ENCODE data around the gene ZBTB43. TPM values are rescaled to one million over a fixed set of nuclear protein-coding genes. Genes with fewer than 3 reads are reported as not detected.

Gene ZBTB43
- total RNA-seq, 6 donors from 2014 or later: 16.0 to 26.8 (median 19.4) TPM

DNA sequence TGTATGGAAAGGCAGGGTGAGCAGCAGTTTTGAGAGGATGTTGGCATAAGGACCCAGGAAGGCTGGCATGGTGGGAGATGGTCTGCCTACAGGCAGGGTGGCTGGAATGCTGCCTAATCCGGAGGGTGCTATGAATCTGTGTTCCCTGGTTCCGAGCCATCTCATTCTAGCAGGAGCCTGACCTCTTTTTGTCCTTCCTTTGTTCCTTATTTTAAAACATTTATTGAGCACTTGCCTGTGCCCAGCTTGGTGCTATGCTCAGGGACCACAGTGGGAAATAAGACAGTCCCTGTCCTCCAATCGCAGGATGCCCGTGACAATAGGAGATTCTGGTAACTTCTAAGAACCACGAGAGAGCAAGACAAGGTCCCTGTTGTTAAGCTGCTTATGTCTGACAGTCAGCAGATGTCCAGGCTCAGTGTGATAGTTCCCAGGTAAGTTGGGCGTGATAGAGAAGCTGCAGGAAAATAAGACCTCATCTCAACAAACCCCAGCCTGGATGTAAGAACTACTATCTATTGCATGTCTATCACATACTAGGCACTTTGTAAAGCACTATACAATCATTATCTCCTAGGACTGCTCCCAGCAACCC lies 46.5 kb downstream of the ZBTB43 start:
- no peaks in the 10 kb centered on the region for H3K9me3 ChIP-seq
- TF ChIP-seq EP300 (IDR thresholded peaks at IDR 0.05) (no peak), POLR2AphosphoS5 (IDR thresholded peaks at IDR 0.05) (no peak), POLR2A (IDR thresholded peaks at IDR 0.05) (no peak)
- TF ChIP-seq, protein P1, sequence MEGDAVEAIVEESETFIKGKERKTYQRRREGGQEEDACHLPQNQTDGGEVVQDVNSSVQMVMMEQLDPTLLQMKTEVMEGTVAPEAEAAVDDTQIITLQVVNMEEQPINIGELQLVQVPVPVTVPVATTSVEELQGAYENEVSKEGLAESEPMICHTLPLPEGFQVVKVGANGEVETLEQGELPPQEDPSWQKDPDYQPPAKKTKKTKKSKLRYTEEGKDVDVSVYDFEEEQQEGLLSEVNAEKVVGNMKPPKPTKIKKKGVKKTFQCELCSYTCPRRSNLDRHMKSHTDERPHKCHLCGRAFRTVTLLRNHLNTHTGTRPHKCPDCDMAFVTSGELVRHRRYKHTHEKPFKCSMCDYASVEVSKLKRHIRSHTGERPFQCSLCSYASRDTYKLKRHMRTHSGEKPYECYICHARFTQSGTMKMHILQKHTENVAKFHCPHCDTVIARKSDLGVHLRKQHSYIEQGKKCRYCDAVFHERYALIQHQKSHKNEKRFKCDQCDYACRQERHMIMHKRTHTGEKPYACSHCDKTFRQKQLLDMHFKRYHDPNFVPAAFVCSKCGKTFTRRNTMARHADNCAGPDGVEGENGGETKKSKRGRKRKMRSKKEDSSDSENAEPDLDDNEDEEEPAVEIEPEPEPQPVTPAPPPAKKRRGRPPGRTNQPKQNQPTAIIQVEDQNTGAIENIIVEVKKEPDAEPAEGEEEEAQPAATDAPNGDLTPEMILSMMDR (IDR thresholded peaks at IDR 0.05): no peak
- ATAC-seq (ENCODE audit: low FRiP score in 2 of 2) (no peak), DNase-seq (no peak)
- H3K27me3 ChIP-seq: no peaks in the 10 kb centered on the region
- no peak overlapping the region for H3K4me3 ChIP-seq
- WGBS, 2 donors: 89 to 90% methylated on average over 6 of the region's 6 CpGs
- H3K27ac ChIP-seq: no peak overlapping the region
- H3K4me1 ChIP-seq: no peaks in the 10 kb centered on the region
- no peaks in the 10 kb centered on the region for H3K36me3 ChIP-seq

DNA sequence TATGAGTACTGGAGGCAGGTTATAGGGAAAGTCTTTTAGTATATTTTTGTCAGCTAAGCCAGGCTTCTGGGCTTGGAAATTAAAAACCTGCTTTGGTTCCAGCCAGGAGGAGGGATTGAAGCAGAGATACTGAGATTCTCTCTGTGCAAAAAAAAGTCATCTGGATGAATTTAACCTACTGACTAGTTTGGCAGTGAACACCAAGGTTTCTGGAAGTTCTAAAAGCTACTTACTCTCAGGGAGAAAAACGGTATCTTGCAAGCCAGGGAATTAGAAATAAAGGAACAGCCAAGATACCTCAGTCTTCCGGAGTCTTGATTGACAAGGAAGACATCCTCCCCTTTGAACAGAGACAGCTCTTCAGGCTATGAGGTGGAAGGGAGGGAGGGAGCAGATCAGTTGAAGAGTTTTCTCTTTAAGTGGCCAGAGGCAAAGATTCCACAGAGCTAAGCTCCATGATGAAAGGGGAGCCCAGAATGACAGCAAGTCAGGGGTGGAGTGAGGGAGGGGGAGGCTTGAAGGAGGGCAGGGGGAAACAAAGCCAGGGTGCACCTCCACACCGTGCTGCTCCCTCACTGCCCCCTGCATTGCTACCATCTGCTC lies 47.3 kb downstream of the ZBTB43 start:
- no peaks in the 10 kb centered on the region for H3K36me3 ChIP-seq
- no peaks in the 10 kb centered on the region for H3K27me3 ChIP-seq
- 47 to 53% methylated on average over 3 of the region's 3 CpGs for WGBS, 2 donors
- no peak overlapping the region for H3K27ac ChIP-seq
- no peaks in the 10 kb centered on the region for H3K4me1 ChIP-seq
- no peaks in the 10 kb centered on the region for H3K9me3 ChIP-seq
- ATAC-seq (ENCODE audit: low FRiP score in 2 of 2): no peak
- TF ChIP-seq, protein P1 (IDR thresholded peaks at IDR 0.05): no peak
- no peak for TF ChIP-seq POLR2A (IDR thresholded peaks at IDR 0.05)
- TF ChIP-seq POLR2AphosphoS5 (IDR thresholded peaks at IDR 0.05): no peak
- no peak for TF ChIP-seq EP300 (IDR thresholded peaks at IDR 0.05)
- no peak for DNase-seq
- no peak overlapping the region for H3K4me3 ChIP-seq

DNA sequence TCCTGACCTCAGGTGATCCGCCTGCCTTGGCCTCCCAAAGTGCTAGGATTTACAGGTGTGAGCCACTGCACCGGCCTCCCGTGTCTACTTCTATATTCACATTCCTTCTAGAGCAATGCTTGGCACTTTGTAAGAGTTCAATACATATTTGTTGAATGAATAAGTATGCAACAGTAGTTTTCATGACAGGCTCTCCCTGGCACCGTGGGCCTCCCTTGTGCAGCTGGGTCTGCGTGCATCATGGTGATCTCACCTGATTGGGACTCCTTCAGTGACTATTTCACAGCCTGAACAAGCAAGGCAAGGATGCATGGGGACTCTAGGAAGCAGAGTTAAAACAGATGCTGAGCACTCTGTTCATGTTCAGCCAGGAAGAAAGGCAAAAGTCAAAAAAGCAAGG lies 48.8 kb downstream of the ZBTB43 start:
- no peaks in the 10 kb centered on the region for H3K36me3 ChIP-seq
- H3K4me3 ChIP-seq: no peak overlapping the region
- ATAC-seq (ENCODE audit: low FRiP score in 2 of 2) (no peak), DNase-seq (no peak)
- 90 to 92% methylated on average over 5 of the region's 5 CpGs for WGBS, 2 donors
- no peak overlapping the region for H3K27ac ChIP-seq
- no peaks in the 10 kb centered on the region for H3K4me1 ChIP-seq
- TF ChIP-seq POLR2A (IDR thresholded peaks at IDR 0.05) (no peak), EP300 (IDR thresholded peaks at IDR 0.05) (no peak), POLR2AphosphoS5 (IDR thresholded peaks at IDR 0.05) (no peak)
- TF ChIP-seq, protein P1 (IDR thresholded peaks at IDR 0.05): no peak
- H3K27me3 ChIP-seq: no peaks in the 10 kb centered on the region
- no peaks in the 10 kb centered on the region for H3K9me3 ChIP-seq

DNA sequence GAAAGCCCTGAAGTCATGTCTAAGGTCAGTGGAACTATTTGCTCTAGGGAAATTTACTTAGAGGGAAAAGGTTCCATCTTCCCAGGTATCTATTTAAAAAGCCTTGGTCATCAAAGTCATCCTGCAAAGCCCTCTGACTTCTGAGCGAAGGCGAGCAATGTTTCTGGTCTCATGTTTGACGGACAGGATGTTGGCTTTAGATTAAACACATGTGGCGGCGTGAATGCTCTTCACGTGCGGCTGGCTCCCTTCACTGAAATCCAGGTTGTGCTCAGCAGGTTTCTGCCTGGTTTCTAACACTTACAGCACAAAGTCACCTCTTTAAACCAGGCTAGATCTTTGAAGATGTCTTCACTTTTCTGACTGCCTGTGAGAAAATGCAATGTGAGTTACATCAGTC lies 49.9 kb downstream of the ZBTB43 start:
- WGBS, 2 donors: 55 to 64% methylated on average over 7 of the region's 7 CpGs
- no peaks in the 10 kb centered on the region for H3K36me3 ChIP-seq
- no peaks in the 10 kb centered on the region for H3K9me3 ChIP-seq
- no peak overlapping the region for H3K27ac ChIP-seq
- DNase-seq (no peak), ATAC-seq (ENCODE audit: low FRiP score in 2 of 2) (no peak)
- no peak overlapping the region for H3K4me3 ChIP-seq
- no peaks in the 10 kb centered on the region for H3K27me3 ChIP-seq
- H3K4me1 ChIP-seq: peaks cover 0 to 2% (median 2%) of the 10 kb centered on the region in 4 donors
- TF ChIP-seq, protein P1 (IDR thresholded peaks at IDR 0.05): no peak
- TF ChIP-seq EP300 (IDR thresholded peaks at IDR 0.05) (no peak), POLR2AphosphoS5 (IDR thresholded peaks at IDR 0.05) (no peak), POLR2A (IDR thresholded peaks at IDR 0.05) (no peak)
